PC-9 (cell line): ENCODE data around the gene PEA15. TPM values are rescaled to one million over a fixed set of nuclear protein-coding genes. Genes with fewer than 3 reads are reported as not detected.

Source experiments
- BruUV-seq: library from RNA; stranded (reverse); fragments of 400-500 nt; replicated peaks from 2 replicates; lab custom pipeline; 2021; lab: Mats Ljungman, UMichigan
- CTCF ChIA-PET: fragments of 300-600 bp; sonication (Branson Sonifier 250); formaldehyde crosslinking; loops from one replicate; lab custom pipeline; 2022; ENCODE audit warnings: antibody characterized with exemption; lab: Charles Lee
- POLR2A ChIA-PET: fragments of 300-600 bp; sonication (Branson Sonifier 250); formaldehyde crosslinking; loops from one replicate; lab custom pipeline; 2022; ENCODE audit warnings: antibody characterized with exemption; ENCODE audit not compliant: unreplicated experiment; lab: Charles Lee
- DNase-seq, 2 experiments: peaks; one replicate each; pipeline versions ENCODE4 v3.0.0 to v3.0.0-alpha.2; 2015 to 2022; ENCODE audit warnings: mixed read lengths in 1 of 2
- H2AFZ ChIP-seq: fragments of 200-600 bp; sonication (generic); 2 replicates; pipeline ENCODE4 v1.8.1; 2017; ENCODE audit warnings: antibody characterized with exemption
- H3F3A ChIP-seq: fragments of 200-600 bp; sonication (generic); 2 replicates; pipeline ENCODE4 v1.8.1; 2017; ENCODE audit warnings: antibody characterized with exemption, mild to moderate bottlenecking, low read depth; ENCODE audit not compliant: insufficient read depth
- H3K27ac ChIP-seq: fragments of 200-600 bp; sonication (generic); 2 replicates; pipeline ENCODE4 v1.6.1; 2016; ENCODE audit warnings: mixed run types
- H3K27me3 ChIP-seq: fragments of 200-600 bp; sonication (generic); 2 replicates; pipeline ENCODE4 v1.6.1; 2016; ENCODE audit warnings: low read depth, mixed run types; ENCODE audit not compliant: insufficient read depth
- H3K36me3 ChIP-seq: fragments of 200-600 bp; sonication (generic); 2 replicates; pipeline ENCODE4 v1.6.1; 2016; ENCODE audit warnings: low read depth, mixed run types
- H3K4me1 ChIP-seq: fragments of 200-600 bp; sonication (generic); replicated peaks from 2 replicates; pipeline ENCODE4 v1.6.1; 2016; ENCODE audit warnings: mixed run types; ENCODE audit not compliant: insufficient read depth
- H3K4me2 ChIP-seq: fragments of 200-600 bp; sonication (generic); 2 replicates; pipeline ENCODE4 v1.6.1; 2017; ENCODE audit warnings: mixed run types
- H3K4me3 ChIP-seq: fragments of 200-600 bp; sonication (generic); 2 replicates; pipeline ENCODE4 v1.6.1; 2016; ENCODE audit warnings: mixed run types
- H3K79me2 ChIP-seq: fragments of 200-600 bp; sonication (generic); 2 replicates; pipeline ENCODE4 v1.6.1; 2017; ENCODE audit warnings: low read depth, mixed run types
- H3K9me2 ChIP-seq: fragments of 200-600 bp; sonication (generic); 2 replicates; pipeline ENCODE4 v1.8.1; 2017; ENCODE audit warnings: mild to moderate bottlenecking; ENCODE audit not compliant: insufficient read depth
- H3K9me3 ChIP-seq: fragments of 200-600 bp; sonication (generic); 2 replicates; pipeline ENCODE4 v1.8.1; 2016; ENCODE audit warnings: low read depth; ENCODE audit not compliant: insufficient read depth
- H4K20me1 ChIP-seq: fragments of 200-600 bp; sonication (generic); 2 replicates; pipeline ENCODE4 v1.8.1; 2017; ENCODE audit not compliant: insufficient read depth
- CTCF ChIP-seq: fragments of 200-600 bp; sonication (generic); conservative IDR thresholded peaks from 2 replicates; pipeline ENCODE4 v1.6.1; 2017; ENCODE audit warnings: mixed run types, antibody characterized with exemption, mild to moderate bottlenecking, moderate library complexity
- EZH2 ChIP-seq: fragments of 200-600 bp; sonication (generic); IDR thresholded peaks from 2 replicates; pipeline ENCODE4 v1.8.0; 2017; ENCODE audit warnings: antibody characterized with exemption, low read depth
- intact Hi-C: fragments of 100-400 bp; cut with micrococcal nuclease; formaldehyde crosslinking; loops from one replicate; pipeline ENCODE4 v1.10.0; 2022; ENCODE audit not compliant: unreplicated experiment
- total RNA-seq: library from RNA; stranded (reverse); gene quantifications from 2 replicates; pipeline ENCODE4 v1.2.3, GENCODE V29; 2021

PEA15 gene
- total RNA-seq, 1 experiment from 2014 or later, result 139 TPM

- Histone ChIP-seq H4K20me1 (peaks cover 19% of the 10 kb centered on the region), H3K4me2 (no peak overlapping the region), H3K27ac (no peak overlapping the region), H3K36me3 (peaks cover 17% of the 10 kb centered on the region; the same call in 1 of the 2 replicates), H3K4me1 (peaks cover 21% of the 10 kb centered on the region), H3K27me3 (no peaks in the 10 kb centered on the region), H2AFZ (no peak overlapping the region), H3K4me3 (no peak overlapping the region), H3K9me3 (no peaks in the 10 kb centered on the region), H3K79me2 (peaks cover 46% of the 10 kb centered on the region), H3F3A (peaks cover 29% of the 10 kb centered on the region), H3K9me2 (no peaks in the 10 kb centered on the region)
- ChIA-PET POLR2A (interaction anchor here (0.6 kb wide), 1 partner anchor 51 kb away, joined by 6 read pairs; no protein-coding TSS in a partner anchor), CTCF (no interaction called here)
- BruUV-seq, result no TSS peak
- intact Hi-C loops, result loop anchor here (5.0 kb wide), 1 partner anchor 177 kb away; the partner anchor contains the start of gene PIGM
- TF ChIP-seq CTCF (no peak), EZH2 (no peak)
- no peak for DNase-seq
Measured at GRCh38 chr1:160209321-160210046, 4.3 kb downstream of the PEA15 start.

GRCh38 chr1:160210561-160210960 is 5.4 kb downstream of the PEA15 start:
- Histone ChIP-seq H4K20me1 (peaks cover 19% of the 10 kb centered on the region), H2AFZ (no peak overlapping the region), H3K9me2 (no peaks in the 10 kb centered on the region), H3K4me3 (no peak overlapping the region), H3K4me1 (peaks cover 17% of the 10 kb centered on the region), H3F3A (peaks cover 38% of the 10 kb centered on the region), H3K36me3 (peaks cover 20% of the 10 kb centered on the region; the same call in 1 of the 2 replicates), H3K27me3 (no peaks in the 10 kb centered on the region), H3K4me2 (no peak overlapping the region), H3K79me2 (peaks cover 43% of the 10 kb centered on the region), H3K9me3 (no peaks in the 10 kb centered on the region), H3K27ac (no peak overlapping the region)
- no peak for TF ChIP-seq CTCF
- TF ChIP-seq EZH2, result no peak
- ChIA-PET POLR2A (no interaction called here), CTCF (no interaction called here)
- no peak for DNase-seq
- intact Hi-C loops, result no loop called here
- BruUV-seq, result no TSS peak

GRCh38 chr1:160211046-160211790 is 6.0 kb downstream of the PEA15 start:
- CTCF ChIA-PET, result interaction anchor here (1.1 kb wide), 1 partner anchor 18 kb away, joined by 4 read pairs; no protein-coding TSS in a partner anchor
- peaks cover 37% of the 10 kb centered on the region for H3F3A ChIP-seq
- no peak for TF ChIP-seq EZH2
- TF ChIP-seq CTCF, result no peak
- H3K79me2 ChIP-seq, result peaks cover 37% of the 10 kb centered on the region
- H3K36me3 ChIP-seq, result peaks cover 26% of the 10 kb centered on the region; the same call in 1 of the 2 replicates
- no peak overlapping the region for H2AFZ ChIP-seq
- no peaks in the 10 kb centered on the region for H3K9me2 ChIP-seq
- no peak overlapping the region for H3K4me2 ChIP-seq
- POLR2A ChIA-PET, result interaction anchor here (0.5 to 0.7 kb wide), 2 partner anchors 144 to 700 kb away, joined by 3 to 4 read pairs; no protein-coding TSS in a partner anchor
- H3K27me3 ChIP-seq, result no peaks in the 10 kb centered on the region
- peaks cover 19% of the 10 kb centered on the region for H4K20me1 ChIP-seq
- intact Hi-C loops, result no loop called here
- BruUV-seq, result no TSS peak
- no peak for DNase-seq
- H3K9me3 ChIP-seq, result no peaks in the 10 kb centered on the region
- H3K4me1 ChIP-seq, result peaks cover 15% of the 10 kb centered on the region
- H3K4me3 ChIP-seq, result no peak overlapping the region
- no peak overlapping the region for H3K27ac ChIP-seq
